Stimulated activated CD8-positive, alpha-beta memory T cell treated with anti-CD3 and anti-CD28 coated beads, Interleukin-15, amount 100 ng/mL, for 1 hour (primary cell): ENCODE data around the gene STAMBPL1.
"Not testable (repeated sequence)": the region's sequence is repeated elsewhere in the genome, so short reads cannot be mapped to it uniquely, and the experiment has no call there.

Experiments used
- DNase-seq: peaks from one replicate; pipeline ENCODE4 v3.0.0-alpha.2; 2020; ENCODE audit warnings: low read depth

STAMBPL1 gene

GRCh38 chr10:88920986-88921593 lies 41.0 kb downstream of the STAMBPL1 start:
- DNase-seq = no peak

- no peak for DNase-seq
Observed at GRCh38 chr10:88922041-88922440, 42.0 kb downstream of the STAMBPL1 start.

DNA sequence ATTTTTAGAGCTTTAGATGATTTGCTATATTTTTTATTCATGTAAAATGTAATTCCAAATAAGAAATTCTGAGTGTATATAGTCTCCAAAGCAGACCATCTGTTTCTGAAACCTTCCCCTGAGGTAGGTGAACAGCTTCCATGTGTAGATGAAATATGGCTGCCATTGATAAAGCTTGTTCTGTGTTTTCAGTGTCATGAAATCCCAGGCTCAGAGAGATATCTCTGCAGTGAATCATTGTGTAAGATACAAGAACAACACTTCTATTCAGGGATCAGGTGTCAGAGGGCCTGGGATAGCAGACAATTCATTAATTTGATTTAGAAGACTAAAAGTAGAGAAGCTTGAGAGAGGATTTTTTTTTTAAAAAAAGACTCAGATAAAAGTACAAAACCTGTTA lies 43.5 kb downstream of the STAMBPL1 start:
- no peak for DNase-seq

DNA sequence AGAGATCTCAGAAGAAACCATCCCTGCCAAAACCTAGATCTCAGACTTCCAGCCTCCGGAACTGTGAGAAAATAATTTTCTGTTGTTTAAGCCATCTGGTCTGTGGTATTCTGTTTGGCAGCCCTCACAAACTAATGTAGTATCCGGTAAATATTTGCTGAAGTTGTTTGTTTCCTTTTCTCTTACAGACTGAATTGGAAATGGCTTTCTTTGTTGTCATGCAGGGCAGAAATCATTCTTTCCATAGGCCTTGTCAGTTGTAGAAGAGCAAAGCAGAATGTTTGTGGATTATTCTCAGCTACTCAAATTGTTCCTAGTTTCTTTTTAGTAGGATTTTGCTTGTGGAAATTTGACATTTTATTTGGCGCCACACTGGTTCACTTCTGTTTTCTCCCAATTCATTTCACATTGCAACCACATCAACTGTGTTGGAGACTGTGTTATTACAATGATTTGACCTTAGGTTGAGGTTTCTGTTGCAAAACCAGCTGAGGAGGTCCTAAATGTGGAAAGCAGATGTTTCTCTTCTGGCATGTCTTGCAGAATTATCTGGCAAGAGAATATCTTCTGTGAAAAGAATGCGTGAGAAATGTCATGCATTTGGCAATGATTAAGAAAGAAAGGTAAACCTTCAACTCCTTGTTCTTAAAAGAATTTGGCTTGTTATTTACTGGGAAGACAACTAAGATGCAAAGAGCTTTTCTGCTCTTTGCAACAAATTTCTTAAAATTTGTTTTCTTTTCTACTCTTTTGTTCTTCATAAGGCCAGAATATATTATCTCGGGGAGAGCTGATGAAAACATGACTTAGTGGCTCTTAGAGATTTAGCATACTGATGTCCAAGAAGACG lies 46.7 kb downstream of the STAMBPL1 start:
- no peak for DNase-seq

DNA sequence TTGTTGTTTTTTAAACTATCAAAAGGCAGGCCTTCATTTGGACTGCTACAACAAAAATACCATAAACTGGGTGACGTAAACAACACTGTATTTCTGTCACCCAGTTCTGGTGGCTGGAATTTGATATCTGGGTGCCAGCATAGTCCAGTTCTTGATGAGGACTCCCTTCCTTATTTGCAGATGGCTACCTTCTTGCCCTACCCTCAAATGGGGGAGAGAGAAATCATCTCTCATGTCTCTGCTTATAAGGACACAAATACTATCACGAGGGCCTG lies 47.3 kb downstream of the STAMBPL1 start:
- DNase-seq = no peak

DNA sequence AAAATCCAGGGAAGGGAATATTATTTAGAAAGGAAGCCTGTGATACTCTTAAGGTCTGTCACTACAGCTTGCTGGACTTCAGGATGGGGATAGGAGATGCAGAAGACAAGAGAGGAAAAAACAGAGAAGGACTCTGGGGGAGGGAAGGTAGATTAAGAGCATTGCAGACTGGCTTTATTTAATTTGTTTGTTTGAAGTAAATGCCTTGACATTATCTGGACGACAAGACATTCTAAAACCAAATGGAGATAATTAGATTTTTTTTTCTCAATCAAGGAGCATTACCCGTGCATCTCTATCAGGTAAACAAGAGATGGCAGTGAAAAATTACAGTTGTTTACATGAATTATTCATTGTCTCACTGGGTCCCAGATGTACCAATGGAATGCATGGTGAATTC lies 48.2 kb downstream of the STAMBPL1 start:
- DNase-seq = no peak

DNA sequence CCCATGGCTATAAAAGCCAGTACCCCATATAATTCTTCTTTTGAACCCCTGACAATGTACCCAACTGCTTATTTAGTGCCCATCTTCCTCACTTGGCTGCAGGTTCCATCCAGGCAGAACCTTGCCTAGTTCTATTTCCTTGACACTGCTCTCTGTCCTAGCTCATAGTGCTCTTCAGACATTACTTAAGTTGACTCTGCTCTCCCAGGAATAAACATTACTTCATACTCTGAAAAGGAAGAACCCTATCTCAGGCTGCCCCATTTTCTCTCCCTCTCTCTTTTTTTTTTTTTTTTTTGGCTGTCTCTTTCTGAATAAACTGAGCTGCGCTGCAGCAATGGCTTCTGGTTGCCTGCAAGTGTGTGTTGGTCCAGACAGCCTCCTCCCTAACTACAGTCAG lies 51.5 kb downstream of the STAMBPL1 start:
- no peak for DNase-seq

DNA sequence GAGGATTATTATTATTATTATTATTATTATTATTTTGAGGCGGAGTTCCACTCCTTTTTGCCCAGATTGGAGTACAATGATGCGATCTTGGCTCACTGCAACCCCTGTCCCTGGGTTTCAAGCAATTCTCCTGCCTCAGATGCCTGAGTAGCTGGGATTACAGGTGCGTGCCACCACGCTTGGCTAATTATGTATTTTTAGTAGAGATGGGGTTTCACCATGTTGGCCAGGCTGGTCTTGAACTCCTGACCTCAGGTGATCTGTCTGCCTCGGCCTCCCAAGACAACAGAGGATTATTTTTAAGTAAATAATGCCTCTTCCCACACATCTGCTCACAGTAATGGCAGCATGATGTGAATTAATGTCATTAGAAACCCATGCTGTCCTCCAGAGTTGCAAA lies 52.0 kb downstream of the STAMBPL1 start:
- DNase-seq = not testable (repeated sequence)

GRCh38 chr10:88932539-88933256 lies 52.7 kb downstream of the STAMBPL1 start:
- DNase-seq = no peak

- DNase-seq = no peak
Observed at GRCh38 chr10:88933564-88933963, 53.5 kb downstream of the STAMBPL1 start.

DNA sequence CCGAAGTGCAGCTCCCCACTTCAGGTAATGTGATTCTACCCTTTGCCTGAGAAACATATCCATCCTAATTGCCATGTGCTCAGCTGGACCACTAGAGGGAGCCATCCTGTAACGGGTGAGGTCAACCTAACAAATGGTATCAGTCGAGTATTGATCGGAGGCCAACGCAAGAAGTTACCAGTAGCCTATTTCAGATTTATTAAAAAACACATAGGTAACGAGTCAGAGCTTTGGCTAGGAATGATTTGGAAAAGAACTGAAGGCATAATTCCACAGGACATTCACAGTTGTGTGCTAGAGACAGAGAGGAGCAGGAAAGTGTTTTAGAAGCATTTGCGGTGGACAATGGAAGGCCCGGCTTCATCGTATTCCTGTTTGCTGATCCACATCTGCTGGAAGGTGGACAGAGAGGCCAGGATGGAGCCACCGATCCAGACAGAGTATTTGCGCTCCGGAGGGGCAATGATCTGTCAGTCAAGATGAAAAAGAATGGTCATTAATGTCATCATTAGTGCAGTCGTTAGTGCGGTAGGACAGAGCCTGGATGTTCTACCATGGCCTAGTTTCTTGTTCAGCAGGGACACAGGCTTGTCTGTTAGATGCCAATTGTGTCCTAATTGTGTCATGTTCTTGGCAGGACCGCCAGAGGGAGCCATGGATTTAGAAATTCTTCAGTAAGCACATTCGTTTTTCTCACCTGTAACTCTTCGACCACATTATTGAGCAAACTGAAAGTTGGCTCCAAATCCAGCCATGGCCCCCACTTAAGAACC lies 55.0 kb downstream of the STAMBPL1 start:
- DNase-seq = peak; percentile 44

GRCh38 chr10:88936656-88937055 lies 56.6 kb downstream of the STAMBPL1 start:
- no peak for DNase-seq

DNA sequence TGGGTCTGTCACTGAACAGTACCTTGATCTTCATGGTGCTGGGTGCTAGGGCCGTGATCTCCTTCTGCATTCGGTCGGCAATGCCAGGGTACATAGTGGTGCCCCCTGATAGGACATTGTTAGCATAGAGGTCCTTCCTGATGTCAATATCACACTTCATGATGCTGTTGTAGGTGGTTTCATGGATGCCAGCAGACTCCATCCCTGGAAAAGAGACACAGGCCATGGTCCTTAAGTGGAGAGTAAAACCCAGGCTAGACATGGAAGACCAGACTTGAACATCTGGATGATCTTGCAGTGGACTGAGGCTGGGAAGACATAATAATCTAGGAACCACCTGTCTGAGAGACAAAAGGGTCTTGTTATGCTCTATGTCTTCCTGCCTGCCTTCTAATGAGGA lies 58.0 kb downstream of the STAMBPL1 start:
- no peak for DNase-seq

GRCh38 chr10:88938938-88939337 lies 58.9 kb downstream of the STAMBPL1 start:
- no peak for DNase-seq

- no peak for DNase-seq
Observed at GRCh38 chr10:88941026-88941425, 61.0 kb downstream of the STAMBPL1 start.

- no peak for DNase-seq
Observed at GRCh38 chr10:88943778-88944177, 63.7 kb downstream of the STAMBPL1 start.

DNA sequence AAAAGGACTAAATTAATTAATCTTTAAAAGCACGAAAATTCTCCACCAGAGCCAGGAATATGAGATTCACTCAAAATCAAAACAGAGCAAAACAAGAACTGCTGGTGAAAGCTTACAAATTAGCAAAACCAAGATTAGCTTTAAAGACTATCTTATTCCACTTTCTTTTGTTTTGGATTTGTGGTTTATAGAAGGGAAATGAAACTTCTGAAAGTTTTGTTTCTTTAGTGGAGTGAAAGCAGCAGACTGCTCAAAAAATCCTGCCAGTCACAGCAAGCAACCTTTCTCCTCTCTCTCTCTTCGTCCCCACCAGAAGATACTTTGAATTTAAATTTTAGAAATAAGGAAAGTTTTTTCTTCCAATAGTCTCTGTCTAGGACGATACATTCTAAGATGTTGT lies 64.8 kb downstream of the STAMBPL1 start:
- DNase-seq = no peak

DNA sequence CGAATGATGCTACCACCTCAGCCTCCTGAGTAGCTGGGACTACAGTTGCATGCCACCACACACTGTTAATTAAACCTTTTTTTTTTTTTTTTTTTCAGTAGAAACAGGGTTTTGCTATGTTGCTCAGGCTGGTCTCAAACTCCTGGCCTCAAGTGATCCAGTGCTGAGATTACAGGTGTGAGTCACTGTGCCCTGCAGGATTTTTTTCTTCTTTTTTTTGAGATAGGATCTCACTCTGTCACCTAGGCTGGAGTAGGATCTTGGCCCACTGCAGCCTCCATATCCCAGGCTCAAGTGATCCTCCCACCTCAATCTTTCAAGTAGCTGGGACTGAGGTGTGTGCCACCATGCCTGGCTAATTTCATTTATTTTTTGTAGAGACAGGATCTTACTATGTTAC lies 66.2 kb downstream of the STAMBPL1 start:
- DNase-seq = no peak

DNA sequence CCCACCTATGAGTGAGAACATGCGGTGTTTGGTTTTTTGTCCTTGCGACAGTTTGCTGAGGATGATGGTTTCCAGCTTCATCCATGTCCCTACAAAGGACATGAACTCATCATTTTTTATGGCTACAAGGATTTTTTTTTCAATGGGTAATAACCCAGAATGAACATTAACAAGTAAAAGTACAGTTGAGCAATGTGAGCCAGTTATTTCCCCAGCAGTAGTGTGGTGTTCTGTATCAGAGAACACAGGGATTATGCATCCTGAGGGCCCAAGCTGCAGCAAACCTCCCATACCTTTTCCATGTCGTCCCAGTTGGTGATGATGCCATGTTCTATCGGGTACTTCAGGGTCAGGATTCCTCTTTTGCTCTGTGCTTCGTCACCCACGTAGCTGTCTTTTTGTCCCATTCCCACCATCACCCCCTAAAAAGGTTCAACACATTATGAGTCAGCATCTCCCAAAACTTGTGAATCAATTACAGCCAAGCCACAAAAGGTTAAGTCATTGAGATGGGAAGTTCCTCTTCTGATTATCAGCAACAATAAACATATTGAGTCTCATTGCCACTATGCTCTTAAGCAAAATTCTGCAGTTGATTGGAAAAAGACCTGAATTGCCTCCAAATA lies 67.0 kb downstream of the STAMBPL1 start:
- no peak for DNase-seq

DNA sequence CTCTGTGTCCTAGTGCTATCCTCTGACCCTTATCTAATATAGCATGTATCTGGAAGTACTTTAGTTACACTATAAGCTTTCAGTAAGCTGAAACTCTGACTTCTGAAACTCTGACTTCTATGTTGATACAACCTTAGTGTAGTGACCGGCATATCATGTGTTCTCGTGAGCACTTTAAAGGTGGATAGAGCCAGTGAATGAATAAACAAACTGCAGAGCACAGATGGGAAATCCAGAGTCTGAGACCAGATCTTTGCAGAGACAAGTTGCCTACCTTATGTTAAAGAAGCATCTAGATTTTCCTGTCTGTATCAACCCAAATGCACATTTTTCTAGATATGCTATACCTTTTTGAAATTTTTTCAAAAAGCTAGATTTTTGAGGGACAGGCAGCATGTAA lies 69.0 kb downstream of the STAMBPL1 start:
- DNase-seq = no peak

DNA sequence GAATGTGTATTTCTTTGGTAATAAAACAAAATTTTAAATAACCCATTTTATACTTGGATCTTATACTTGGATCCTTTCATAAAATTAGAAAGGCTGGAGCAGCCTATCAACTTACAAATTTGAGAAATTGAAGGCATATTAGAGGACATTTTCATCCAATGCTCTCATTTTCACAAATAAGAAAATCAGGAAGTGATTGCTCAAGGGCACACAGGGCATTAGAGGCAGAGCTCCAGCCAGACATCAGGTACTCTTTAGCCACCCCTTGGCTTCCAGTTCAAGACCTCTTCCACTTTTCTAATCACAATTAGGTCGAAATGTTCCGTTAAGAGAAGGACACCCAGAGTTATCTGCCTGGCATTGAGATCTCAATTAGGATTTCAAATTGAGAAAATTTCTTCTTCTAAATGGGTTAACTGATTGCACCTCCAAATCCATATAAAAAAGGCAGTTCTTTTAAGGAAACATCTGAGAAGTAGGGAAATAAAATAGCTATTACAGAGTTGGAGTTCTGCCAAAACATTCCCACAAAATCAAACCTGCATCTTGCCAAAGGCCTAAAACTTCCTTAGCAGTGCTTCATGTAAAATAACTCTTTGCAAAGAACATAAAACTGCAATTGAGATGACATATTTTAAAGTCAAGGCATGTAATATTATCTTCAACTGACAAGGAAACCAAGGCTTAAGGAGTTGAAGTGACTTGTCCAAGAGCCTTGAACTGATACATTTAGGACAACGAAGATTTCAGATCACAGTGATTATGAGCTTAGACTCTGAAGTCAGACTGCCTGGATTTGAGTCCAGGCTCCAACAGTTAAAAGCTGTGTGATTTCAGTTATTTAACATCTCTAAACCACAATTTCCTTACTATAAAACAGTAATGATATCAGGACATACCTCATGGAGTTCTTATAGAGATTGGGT lies 70.1 kb downstream of the STAMBPL1 start:
- DNase-seq = no peak
